Type B pancreatic cell (in vitro differentiated cells): Measurements from ENCODE around the gene PLPP1. TPM values are rescaled to one million over a fixed set of nuclear protein-coding genes. Genes with fewer than 3 reads are reported as not detected.

Experiments used
- DNase-seq: peaks from one replicate; pipeline ENCODE4 v3.0.0; 2021; ENCODE audit warnings: mixed read lengths; ENCODE audit not compliant: unreplicated experiment; ENCODE audit errors: extremely low spot score
- H3K27ac Mint-ChIP-seq: 2 replicates; pipeline ENCODE4 v1.8.0; 2021; ENCODE audit warnings: mild to moderate bottlenecking, mixed read lengths
- H3K27me3 Mint-ChIP-seq: 2 replicates; pipeline ENCODE4 v1.8.0; 2021; ENCODE audit warnings: mixed read lengths
- H3K36me3 Mint-ChIP-seq: 2 replicates; pipeline ENCODE4 v1.8.0; 2021; ENCODE audit warnings: mixed read lengths
- H3K4me1 Mint-ChIP-seq: one replicate; pipeline ENCODE4 v1.8.0; 2021; ENCODE audit warnings: mixed read lengths; ENCODE audit not compliant: unreplicated experiment
- H3K4me3 Mint-ChIP-seq: 2 replicates; pipeline ENCODE4 v1.8.0; 2021; ENCODE audit warnings: mild to moderate bottlenecking, mixed read lengths
- H3K9me3 Mint-ChIP-seq: 2 replicates; pipeline ENCODE4 v1.8.0; 2021; ENCODE audit warnings: mixed read lengths
- total RNA-seq: library from RNA; stranded (reverse); gene quantifications from 2 replicates; pipeline ENCODE4 v1.2.1, GENCODE V29; 2021; ENCODE audit warnings: low replicate concordance
- TF ChIP-seq, protein P1 (sequence below): fragments of 200-600 bp; sonication (generic); conservative IDR thresholded peaks from 2 replicates; pipeline ENCODE4 v1.5.0; 2021; ENCODE audit warnings: antibody characterized with exemption, mild to moderate bottlenecking

Gene PLPP1
- total RNA-seq, 1 donor from 2014 or later = 12.8 TPM

DNA sequence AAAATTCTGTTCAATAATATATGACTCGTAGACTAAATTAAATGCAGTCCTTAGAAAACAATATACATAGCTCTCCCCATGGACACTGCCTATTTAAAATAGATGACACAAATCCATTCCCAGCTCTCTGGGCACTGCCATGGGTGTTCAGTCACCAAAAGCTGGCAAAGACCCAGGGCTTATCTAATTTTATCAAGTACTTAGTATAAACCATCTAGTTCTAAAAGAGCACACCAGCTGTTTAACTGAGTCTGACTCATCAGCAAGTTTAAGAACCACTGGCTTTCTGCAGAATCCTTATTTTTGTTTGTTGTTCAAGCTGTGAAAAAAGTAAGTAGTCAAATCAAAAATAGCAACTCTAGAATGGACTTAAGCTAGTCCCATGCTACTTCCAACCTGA lies 107.6 kb downstream of the PLPP1 start:
- no peak overlapping the region for H3K27ac Mint-ChIP-seq
- TF ChIP-seq, protein P1, sequence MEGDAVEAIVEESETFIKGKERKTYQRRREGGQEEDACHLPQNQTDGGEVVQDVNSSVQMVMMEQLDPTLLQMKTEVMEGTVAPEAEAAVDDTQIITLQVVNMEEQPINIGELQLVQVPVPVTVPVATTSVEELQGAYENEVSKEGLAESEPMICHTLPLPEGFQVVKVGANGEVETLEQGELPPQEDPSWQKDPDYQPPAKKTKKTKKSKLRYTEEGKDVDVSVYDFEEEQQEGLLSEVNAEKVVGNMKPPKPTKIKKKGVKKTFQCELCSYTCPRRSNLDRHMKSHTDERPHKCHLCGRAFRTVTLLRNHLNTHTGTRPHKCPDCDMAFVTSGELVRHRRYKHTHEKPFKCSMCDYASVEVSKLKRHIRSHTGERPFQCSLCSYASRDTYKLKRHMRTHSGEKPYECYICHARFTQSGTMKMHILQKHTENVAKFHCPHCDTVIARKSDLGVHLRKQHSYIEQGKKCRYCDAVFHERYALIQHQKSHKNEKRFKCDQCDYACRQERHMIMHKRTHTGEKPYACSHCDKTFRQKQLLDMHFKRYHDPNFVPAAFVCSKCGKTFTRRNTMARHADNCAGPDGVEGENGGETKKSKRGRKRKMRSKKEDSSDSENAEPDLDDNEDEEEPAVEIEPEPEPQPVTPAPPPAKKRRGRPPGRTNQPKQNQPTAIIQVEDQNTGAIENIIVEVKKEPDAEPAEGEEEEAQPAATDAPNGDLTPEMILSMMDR = no peak
- peaks cover 22% of the 10 kb centered on the region for H3K9me3 Mint-ChIP-seq
- H3K4me1 Mint-ChIP-seq = no peaks in the 10 kb centered on the region
- peaks cover 65% of the 10 kb centered on the region for H3K36me3 Mint-ChIP-seq
- DNase-seq = no peak
- no peak overlapping the region for H3K4me3 Mint-ChIP-seq
- H3K27me3 Mint-ChIP-seq = no peaks in the 10 kb centered on the region

DNA sequence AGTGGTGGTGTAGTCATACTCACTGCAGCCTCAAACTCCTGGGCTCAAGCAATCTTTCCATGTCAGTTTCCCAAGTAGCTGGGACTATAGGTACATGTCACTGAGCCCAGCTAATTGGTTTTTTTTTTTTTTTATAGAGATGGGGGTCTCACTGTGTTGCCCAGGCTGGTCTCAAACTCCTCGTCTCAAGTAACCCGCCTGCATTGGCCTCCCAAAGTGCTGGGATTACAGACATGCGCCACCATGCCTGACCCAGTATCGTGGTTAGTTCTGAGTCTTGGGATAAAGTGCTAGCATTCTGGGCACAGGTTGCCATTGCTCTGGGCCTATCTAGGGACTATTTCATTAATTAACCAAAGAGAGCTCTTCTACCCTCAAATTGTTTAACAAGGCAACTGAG lies 108.3 kb downstream of the PLPP1 start:
- no peak overlapping the region for H3K4me3 Mint-ChIP-seq
- TF ChIP-seq, protein P1 = no peak
- no peaks in the 10 kb centered on the region for H3K27me3 Mint-ChIP-seq
- H3K27ac Mint-ChIP-seq = no peak overlapping the region
- peaks cover 20% of the 10 kb centered on the region for H3K9me3 Mint-ChIP-seq
- DNase-seq = no peak
- H3K4me1 Mint-ChIP-seq = no peaks in the 10 kb centered on the region
- peaks cover 62% of the 10 kb centered on the region for H3K36me3 Mint-ChIP-seq

DNA sequence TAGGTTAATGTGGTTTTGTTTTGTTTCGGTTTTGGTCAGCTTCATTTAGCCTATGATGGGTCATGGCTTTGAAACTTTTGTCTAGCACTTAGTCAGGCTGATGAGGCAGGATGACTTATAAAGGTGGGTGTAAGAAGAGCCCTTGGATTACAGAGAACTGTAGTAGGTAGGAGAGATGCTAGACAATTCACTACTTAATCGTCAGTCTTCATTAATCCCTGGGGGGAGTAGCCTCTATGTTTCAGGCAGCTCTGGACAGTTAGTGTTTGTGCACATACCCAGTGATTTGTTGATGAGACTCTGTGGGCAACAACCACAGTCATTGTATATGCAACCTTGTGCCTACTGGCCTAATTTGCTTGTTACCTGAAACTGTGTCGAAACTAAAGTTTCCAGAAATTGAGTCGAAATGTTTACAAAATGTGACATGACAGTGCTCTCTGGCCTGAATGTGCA lies 113.7 kb downstream of the PLPP1 start:
- Mint-ChIP-seq H3K4me3 (no peak overlapping the region), H3K27me3 (no peaks in the 10 kb centered on the region), H3K36me3 (peaks cover 26% of the 10 kb centered on the region), H3K27ac (no peak overlapping the region), H3K4me1 (peaks cover 9% of the 10 kb centered on the region), H3K9me3 (no peaks in the 10 kb centered on the region)
- no peak for DNase-seq
- TF ChIP-seq, protein P1 = no peak

DNA sequence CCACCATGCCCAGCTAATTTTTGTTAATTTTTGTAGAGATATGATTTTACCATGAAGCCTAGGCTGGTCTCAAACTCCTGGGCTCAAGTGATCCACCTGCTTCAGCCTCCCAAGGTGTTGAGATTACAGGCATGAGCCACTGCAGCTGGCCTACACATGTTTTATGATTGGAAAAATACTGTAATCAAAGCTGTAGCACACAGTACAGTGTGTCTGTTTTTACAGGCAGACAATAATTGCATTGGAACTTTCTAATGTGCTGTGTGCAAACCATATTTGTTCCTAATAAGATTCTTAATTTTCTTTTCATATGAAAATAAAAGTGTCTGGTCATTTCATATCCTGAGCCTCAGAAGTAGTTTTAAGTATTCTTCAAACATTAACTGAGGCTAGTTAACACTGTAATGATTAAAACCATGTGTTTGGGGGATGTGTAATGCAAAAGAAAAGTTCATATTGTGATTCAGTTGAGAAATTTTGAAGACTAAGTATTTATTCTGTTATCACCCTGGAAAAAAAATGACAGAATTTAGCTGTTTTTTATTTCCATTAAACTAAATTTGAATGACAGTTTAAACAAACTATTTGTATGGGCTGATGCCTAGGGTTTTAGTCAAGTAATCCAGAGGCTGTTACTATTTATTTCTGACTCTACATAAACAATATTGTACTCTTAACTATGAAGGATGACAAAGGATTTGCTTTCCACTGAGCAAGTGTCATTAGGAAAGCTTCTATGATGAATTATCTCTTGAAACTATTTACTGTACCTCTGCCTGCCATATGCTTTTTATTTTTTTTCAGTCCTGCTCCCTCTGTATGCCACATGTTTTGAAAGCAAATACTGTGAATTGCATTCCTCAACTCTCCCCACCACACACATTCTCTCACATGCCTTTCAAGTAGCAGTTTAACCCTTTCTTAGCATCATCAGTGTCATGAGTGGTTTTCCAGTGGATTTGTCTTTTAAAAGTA lies 115.5 kb downstream of the PLPP1 start:
- peak overlapping the region; percentile 32 for H3K27ac Mint-ChIP-seq
- TF ChIP-seq, protein P1 = no peak
- H3K4me3 Mint-ChIP-seq = peak overlapping the region; percentile 10
- peaks cover 30% of the 10 kb centered on the region for H3K36me3 Mint-ChIP-seq
- H3K27me3 Mint-ChIP-seq = no peaks in the 10 kb centered on the region
- no peaks in the 10 kb centered on the region for H3K9me3 Mint-ChIP-seq
- DNase-seq = no peak
- peaks cover 9% of the 10 kb centered on the region for H3K4me1 Mint-ChIP-seq

DNA sequence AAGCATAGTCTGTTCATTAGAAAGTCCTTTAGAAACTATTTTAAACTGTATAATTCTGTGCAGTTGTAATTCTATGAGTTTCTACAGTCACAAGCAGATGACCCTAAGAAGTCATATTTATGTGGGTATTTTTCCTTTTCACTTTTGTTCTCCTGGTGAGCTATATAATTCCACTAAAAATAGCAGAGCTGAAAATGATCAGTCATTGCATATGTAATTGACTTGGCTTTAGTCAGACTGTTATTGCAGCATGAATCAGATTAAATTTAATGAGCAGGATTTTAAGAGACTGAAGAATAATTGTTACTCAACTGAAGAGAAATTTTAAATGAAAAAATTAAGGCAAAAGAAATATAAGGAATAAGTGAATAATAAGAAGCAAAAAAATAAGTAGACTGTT lies 118.5 kb downstream of the PLPP1 start:
- no peaks in the 10 kb centered on the region for H3K27me3 Mint-ChIP-seq
- DNase-seq = no peak
- H3K4me3 Mint-ChIP-seq = no peak overlapping the region
- no peaks in the 10 kb centered on the region for H3K9me3 Mint-ChIP-seq
- H3K36me3 Mint-ChIP-seq = peaks cover 17% of the 10 kb centered on the region
- peaks cover 9% of the 10 kb centered on the region for H3K4me1 Mint-ChIP-seq
- no peak overlapping the region for H3K27ac Mint-ChIP-seq
- TF ChIP-seq, protein P1 = no peak
